GM18519 (cell line): ENCODE results near the gene NLGN1.

Source experiments
- ATAC-seq: cut with Tn5 transposase; IDR thresholded peaks from one replicate; pipeline ENCODE4 v1.9.1; 2021; ENCODE audit warnings: mild to moderate bottlenecking, moderate library complexity; ENCODE audit not compliant: unreplicated experiment, low FRiP score

NLGN1 gene

GRCh38 chr3:173823911-173824460 is 426.4 kb downstream of the NLGN1 start:
- no peak for ATAC-seq

DNA sequence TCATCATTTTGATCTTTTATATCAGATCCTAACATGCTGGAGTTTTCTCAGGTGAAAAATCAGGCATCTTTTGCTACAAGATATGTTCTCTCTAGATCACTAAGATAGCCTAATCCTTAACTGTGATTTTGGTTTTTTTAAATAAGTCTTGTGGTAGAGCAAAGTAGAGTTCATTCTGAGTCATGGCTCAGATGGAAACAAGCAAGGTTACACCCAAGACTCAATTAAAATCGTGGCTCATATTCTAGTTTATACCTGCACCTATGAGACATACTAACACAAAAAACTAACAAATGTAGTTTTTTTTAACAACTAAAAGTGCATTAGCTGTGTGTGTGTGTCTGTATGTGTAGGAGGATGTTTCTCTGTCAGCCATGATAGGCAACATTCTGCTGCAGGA is 428.2 kb downstream of the NLGN1 start:
- no peak for ATAC-seq

GRCh38 chr3:173826416-173826815 is 428.9 kb downstream of the NLGN1 start:
- ATAC-seq: no peak

DNA sequence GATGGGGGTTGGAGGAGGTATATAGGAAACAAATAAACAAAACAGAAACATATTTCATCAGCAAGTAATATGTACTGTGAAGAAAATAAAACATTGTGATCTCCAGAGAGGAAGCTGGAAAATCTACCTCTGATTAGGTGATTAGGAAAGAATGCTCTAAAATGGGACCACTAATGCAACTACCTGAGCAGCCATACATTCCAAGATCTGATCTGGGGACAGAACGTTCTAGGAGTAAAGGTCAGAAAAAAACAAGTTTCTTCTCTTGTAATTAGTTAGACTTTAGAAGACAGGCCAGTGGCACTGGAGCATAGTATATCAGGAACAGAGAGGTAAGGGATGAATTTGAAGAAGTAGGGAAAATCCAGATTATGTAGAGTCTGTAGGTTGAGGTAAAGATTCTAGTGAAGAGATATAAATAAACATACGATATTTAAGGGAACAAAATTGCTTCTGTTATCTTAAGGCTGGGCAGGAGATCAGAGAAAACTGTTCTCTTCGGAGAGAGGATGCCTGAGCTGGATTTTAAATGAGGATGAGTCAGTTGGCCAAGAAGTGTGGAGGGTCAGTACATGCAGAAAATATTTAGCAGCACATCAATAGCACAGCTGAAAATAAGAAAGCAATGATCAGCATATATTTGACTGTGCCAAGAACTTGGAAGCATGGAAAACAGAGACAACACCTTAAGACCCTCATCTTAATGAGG is 429.5 kb downstream of the NLGN1 start:
- no peak for ATAC-seq

- ATAC-seq: no peak
These were observed 441.1 kb downstream of the NLGN1 start for GRCh38 chr3:173838644-173839043.

DNA sequence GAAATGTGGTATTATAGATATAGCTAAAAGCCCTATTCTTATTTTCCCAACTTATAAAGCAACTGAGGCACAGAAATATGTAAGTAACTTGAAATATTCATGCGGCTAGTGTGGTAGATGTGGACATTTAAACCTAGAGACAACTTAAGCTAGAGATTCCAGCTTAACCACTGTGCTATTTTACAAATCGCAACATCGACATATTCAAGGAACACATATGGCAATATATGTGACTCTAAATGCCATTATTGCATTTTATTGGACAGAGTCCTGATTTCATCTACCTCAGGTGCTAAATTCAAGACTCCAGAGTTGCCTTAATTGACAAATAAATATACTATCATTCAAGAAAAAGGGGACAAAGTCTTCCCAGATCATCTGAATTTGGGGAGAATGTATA is 442.3 kb downstream of the NLGN1 start:
- no peak for ATAC-seq

GRCh38 chr3:173841334-173841733 is 443.8 kb downstream of the NLGN1 start:
- ATAC-seq: no peak

GRCh38 chr3:173843060-173843459 is 445.5 kb downstream of the NLGN1 start:
- no peak for ATAC-seq

DNA sequence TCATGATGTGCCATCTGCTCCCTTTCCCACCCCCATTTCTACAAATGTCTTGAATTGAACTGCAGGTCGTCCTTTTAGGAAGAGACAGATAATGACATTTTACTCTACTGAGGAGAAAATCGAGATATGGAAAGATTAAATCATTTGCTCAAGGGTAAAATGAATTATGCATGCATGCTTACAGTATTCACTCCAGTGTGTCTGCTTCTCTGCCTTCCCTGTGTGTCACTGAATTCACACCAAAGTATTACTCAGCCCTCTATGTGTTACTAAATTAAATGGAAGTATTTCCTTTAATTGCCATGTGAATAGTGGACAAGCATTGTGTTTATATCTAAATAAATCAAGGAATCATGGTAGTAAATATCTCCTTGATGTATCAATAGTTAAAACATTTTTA is 449.0 kb downstream of the NLGN1 start:
- ATAC-seq: no peak

DNA sequence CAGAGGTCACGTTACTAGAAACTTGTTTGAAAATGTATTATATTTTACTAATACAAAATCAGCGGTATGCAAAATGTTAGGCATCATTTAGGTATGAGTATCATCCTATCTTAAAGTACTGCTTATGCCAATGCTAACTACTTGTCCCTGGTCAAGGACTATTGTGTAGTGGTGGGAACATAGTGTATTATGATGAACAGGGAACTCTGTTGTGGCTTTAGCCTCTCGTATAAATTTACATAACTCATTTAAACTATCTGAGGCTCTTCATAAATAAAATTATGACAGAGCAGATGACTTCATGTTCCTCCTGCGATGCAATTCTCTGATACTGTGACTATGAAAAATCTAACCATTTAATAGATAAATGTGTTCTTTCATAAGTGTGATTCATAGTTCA is 451.9 kb downstream of the NLGN1 start:
- no peak for ATAC-seq

DNA sequence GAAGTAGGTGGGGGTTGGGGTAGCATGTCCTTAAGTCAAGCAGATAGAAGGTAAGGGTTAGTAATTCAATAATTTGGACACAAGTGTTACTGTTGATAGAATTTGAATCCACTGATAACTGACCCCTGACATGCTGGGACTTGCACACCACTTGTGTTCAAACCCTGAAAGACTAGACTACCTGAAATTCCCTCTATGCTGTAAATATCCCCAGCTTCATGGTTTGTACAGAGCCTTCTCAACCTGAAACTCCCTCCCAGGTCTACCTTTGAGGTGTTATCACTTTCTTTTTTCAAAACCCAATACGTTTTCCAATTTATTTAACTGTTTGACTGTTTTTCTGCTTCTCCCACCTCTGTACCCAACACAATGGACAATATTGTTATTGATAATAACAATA is 459.6 kb downstream of the NLGN1 start:
- ATAC-seq: no peak

DNA sequence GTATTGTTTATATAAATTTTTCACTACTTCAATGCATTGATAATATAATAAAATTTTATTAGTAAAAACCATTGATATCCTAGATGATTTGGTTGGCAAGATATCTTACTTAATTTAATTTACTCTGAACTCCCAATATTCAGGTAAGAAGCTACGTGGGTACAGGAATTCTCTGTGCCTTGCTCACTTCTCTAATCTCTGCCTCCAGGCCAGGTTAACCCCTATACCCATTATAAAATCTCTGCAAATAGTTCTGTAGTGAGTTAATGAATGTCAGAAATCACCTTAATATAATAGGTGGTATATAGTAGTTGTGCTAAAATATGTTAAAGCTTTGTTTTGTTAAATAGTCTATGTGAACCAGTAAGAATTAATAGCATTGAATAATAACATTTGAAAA is 465.2 kb downstream of the NLGN1 start:
- ATAC-seq: no peak

DNA sequence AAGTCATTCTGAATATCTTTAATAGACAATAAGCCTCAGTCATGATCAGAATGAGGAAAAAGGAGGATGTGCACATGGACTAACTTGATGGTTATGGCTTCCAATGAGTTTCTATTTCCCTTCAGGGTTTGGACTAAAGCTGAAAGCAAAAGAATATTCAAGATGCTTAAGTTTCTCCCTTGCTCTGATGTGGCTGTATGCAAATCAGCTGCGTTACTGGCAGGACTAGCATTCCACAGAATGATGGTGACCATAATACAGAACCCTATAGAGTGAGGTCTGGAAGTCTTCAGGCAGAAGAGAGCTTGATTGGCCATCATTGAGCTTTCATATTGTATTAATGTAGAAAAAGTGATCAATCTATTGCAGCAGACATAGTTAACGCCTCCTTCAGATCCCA is 466.0 kb downstream of the NLGN1 start:
- ATAC-seq: no peak

- no peak for ATAC-seq
These were observed 468.5 kb downstream of the NLGN1 start for GRCh38 chr3:173865900-173866498.

GRCh38 chr3:173869766-173870165 is 472.2 kb downstream of the NLGN1 start:
- no peak for ATAC-seq

- ATAC-seq: no peak
These were observed 473.4 kb downstream of the NLGN1 start for GRCh38 chr3:173870976-173871375.

DNA sequence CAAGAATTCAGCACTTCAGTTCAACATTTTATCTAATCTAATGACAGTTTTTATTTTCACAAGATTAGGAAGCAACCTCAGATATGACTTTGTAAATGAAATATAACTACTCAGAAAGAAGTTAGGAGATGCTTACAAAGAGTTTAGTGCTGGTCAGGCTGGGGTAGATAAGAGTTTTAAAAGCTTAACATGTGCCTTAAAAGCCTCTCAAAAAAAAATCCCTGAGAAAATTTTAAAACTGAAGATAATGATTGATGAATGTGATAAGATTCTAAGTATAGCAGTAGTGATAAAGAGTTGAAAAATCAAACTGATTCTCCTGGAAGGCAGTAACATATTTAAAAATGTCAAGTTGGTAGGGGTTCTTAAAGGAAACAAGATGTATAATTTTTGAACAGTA is 478.2 kb downstream of the NLGN1 start:
- no peak for ATAC-seq

DNA sequence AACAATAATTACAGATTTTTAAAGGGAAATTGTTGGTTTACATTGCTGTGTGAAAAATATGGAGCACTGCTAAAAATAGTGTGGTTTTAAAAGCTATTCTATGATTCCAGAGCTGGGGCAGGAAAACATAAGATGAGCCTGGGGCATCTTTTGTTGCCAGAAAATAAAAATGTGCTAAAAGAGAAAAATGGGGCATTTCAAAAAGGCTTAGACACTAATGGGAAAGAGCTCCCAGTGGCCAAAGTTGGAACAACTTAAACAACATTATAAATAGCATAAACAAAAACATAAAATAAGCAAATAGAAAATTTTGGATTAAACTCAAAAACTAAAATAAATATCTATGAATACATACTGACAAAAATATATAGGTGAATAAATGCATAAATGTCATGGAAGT is 478.9 kb downstream of the NLGN1 start:
- ATAC-seq: no peak

- no peak for ATAC-seq
These were observed 490.3 kb downstream of the NLGN1 start for GRCh38 chr3:173887888-173888287.

GRCh38 chr3:173889596-173889995 is 492.1 kb downstream of the NLGN1 start:
- ATAC-seq: no peak

- no peak for ATAC-seq
These were observed 492.5 kb downstream of the NLGN1 start for GRCh38 chr3:173890091-173890490.
